HUES48 (cell line): ENCODE data around the gene PTRHD1.

Source experiments
- H3K27ac ChIP-seq: one replicate; pipeline ENCODE4 v1.7.0; 2013; ENCODE audit warnings: low read depth, low read length, inconsistent platforms
- H3K27me3 ChIP-seq: 2 replicates; pipeline ENCODE4 v1.6.1; 2013; ENCODE audit warnings: mild to moderate bottlenecking, low read length; ENCODE audit not compliant: control insufficient read depth, insufficient read depth
- H3K36me3 ChIP-seq: 2 replicates; pipeline ENCODE4 v1.6.1; 2013; ENCODE audit warnings: low read length; ENCODE audit not compliant: control insufficient read depth, insufficient read depth
- H3K4me1 ChIP-seq: 2 replicates; pipeline ENCODE4 v1.6.1; 2013; ENCODE audit warnings: mild to moderate bottlenecking, low read length; ENCODE audit not compliant: control insufficient read depth, insufficient read depth
- H3K4me3 ChIP-seq: 2 replicates; pipeline ENCODE4 v1.5.1; 2013; ENCODE audit warnings: mild to moderate bottlenecking, low read depth, low read length
- H3K9ac ChIP-seq: 2 replicates; pipeline ENCODE4 v1.6.1; 2013; ENCODE audit warnings: mild to moderate bottlenecking, low read depth, low read length, moderate library complexity
- H3K9me3 ChIP-seq: 2 replicates; pipeline ENCODE4 v1.6.1; 2013; ENCODE audit warnings: low read length; ENCODE audit not compliant: control insufficient read depth, insufficient read depth

PTRHD1 gene

GRCh38 chr2:24771764-24772586 lies 21.2 kb downstream of the PTRHD1 start:
- peak overlapping the region; percentile 46 for H3K27ac ChIP-seq
- H3K9me3 ChIP-seq, result no peaks in the 10 kb centered on the region
- no peaks in the 10 kb centered on the region for H3K27me3 ChIP-seq
- no peak overlapping the region for H3K9ac ChIP-seq
- H3K4me3 ChIP-seq, result no peak overlapping the region
- H3K4me1 ChIP-seq, result no peaks in the 10 kb centered on the region
- H3K36me3 ChIP-seq, result 0 out of 2 replicates have a peak, but pooled peaks cover 4% of the 10 kb centered on the region

GRCh38 chr2:24771061-24771460 lies 22.1 kb downstream of the PTRHD1 start:
- Histone ChIP-seq H3K27ac (no peak overlapping the region), H3K9me3 (no peaks in the 10 kb centered on the region), H3K27me3 (no peaks in the 10 kb centered on the region), H3K9ac (no peak overlapping the region), H3K4me1 (no peaks in the 10 kb centered on the region), H3K36me3 (0 out of 2 replicates have a peak, but pooled peaks cover 4% of the 10 kb centered on the region), H3K4me3 (no peak overlapping the region)

GRCh38 chr2:24768601-24769000 lies 24.6 kb downstream of the PTRHD1 start:
- Histone ChIP-seq H3K27me3 (no peaks in the 10 kb centered on the region), H3K4me3 (no peak overlapping the region), H3K27ac (no peak overlapping the region), H3K4me1 (no peaks in the 10 kb centered on the region), H3K9ac (no peak overlapping the region), H3K36me3 (peaks cover 6% of the 10 kb centered on the region), H3K9me3 (no peaks in the 10 kb centered on the region)

- H3K27me3 ChIP-seq, result no peaks in the 10 kb centered on the region
- H3K4me1 ChIP-seq, result no peaks in the 10 kb centered on the region
- H3K4me3 ChIP-seq, result no peak overlapping the region
- no peak overlapping the region for H3K9ac ChIP-seq
- no peak overlapping the region for H3K27ac ChIP-seq
- no peaks in the 10 kb centered on the region for H3K9me3 ChIP-seq
- peaks cover 6% of the 10 kb centered on the region for H3K36me3 ChIP-seq
Measured at GRCh38 chr2:24768013-24768412, 25.2 kb downstream of the PTRHD1 start.

- Histone ChIP-seq H3K9me3 (no peaks in the 10 kb centered on the region), H3K4me1 (no peaks in the 10 kb centered on the region)
Measured at GRCh38 chr2:24766609-24767008, 26.6 kb downstream of the PTRHD1 start.

GRCh38 chr2:24763843-24764242 lies 29.3 kb downstream of the PTRHD1 start:
- Histone ChIP-seq H3K9ac (no peak overlapping the region), H3K36me3 (peaks cover 18% of the 10 kb centered on the region), H3K27me3 (no peaks in the 10 kb centered on the region), H3K9me3 (no peaks in the 10 kb centered on the region), H3K4me1 (no peaks in the 10 kb centered on the region), H3K4me3 (no peak overlapping the region), H3K27ac (no peak overlapping the region)

More at GRCh38 chr2:24766609-24767008, 26.6 kb downstream of the PTRHD1 start:
- no peak overlapping the region for H3K27ac ChIP-seq
- H3K27me3 ChIP-seq, result no peaks in the 10 kb centered on the region
- no peak overlapping the region for H3K9ac ChIP-seq
- H3K36me3 ChIP-seq, result peaks cover 14% of the 10 kb centered on the region
- H3K4me3 ChIP-seq, result no peak overlapping the region

GRCh38 chr2:24762518-24762917 lies 30.7 kb downstream of the PTRHD1 start:
- H3K4me1 ChIP-seq, result no peaks in the 10 kb centered on the region

GRCh38 chr2:24761866-24762265 lies 31.3 kb downstream of the PTRHD1 start:
- peaks cover 26% of the 10 kb centered on the region for H3K36me3 ChIP-seq
- no peaks in the 10 kb centered on the region for H3K27me3 ChIP-seq
- no peak overlapping the region for H3K4me3 ChIP-seq
- H3K9ac ChIP-seq, result no peak overlapping the region
- no peaks in the 10 kb centered on the region for H3K4me1 ChIP-seq
- no peaks in the 10 kb centered on the region for H3K9me3 ChIP-seq
- H3K27ac ChIP-seq, result no peak overlapping the region

More at GRCh38 chr2:24762518-24762917, 30.7 kb downstream of the PTRHD1 start:
- Histone ChIP-seq H3K27me3 (no peaks in the 10 kb centered on the region), H3K9ac (no peak overlapping the region), H3K9me3 (no peaks in the 10 kb centered on the region), H3K36me3 (peaks cover 23% of the 10 kb centered on the region), H3K27ac (no peak overlapping the region), H3K4me3 (no peak overlapping the region)

- H3K4me1 ChIP-seq, result peaks cover 15% of the 10 kb centered on the region
Measured at GRCh38 chr2:24756789-24757188, 36.4 kb downstream of the PTRHD1 start.

GRCh38 chr2:24754985-24755705 lies 38.0 kb downstream of the PTRHD1 start:
- H3K36me3 ChIP-seq, result peaks cover 16% of the 10 kb centered on the region
- no peak overlapping the region for H3K4me3 ChIP-seq
- H3K9me3 ChIP-seq, result no peaks in the 10 kb centered on the region
- H3K9ac ChIP-seq, result no peak overlapping the region
- H3K27ac ChIP-seq, result peak overlapping the region; percentile 45
- H3K4me1 ChIP-seq, result peaks cover 15% of the 10 kb centered on the region
- no peaks in the 10 kb centered on the region for H3K27me3 ChIP-seq

More at GRCh38 chr2:24756789-24757188, 36.4 kb downstream of the PTRHD1 start:
- peaks cover 16% of the 10 kb centered on the region for H3K36me3 ChIP-seq
- no peak overlapping the region for H3K9ac ChIP-seq
- no peaks in the 10 kb centered on the region for H3K9me3 ChIP-seq
- H3K27me3 ChIP-seq, result no peaks in the 10 kb centered on the region
- H3K4me3 ChIP-seq, result no peak overlapping the region
- no peak overlapping the region for H3K27ac ChIP-seq
